GM18502 (cell line): ENCODE measurements around the gene KRT16.
"Not testable (repeated sequence)": the region's sequence is repeated elsewhere in the genome, so short reads cannot be mapped to it uniquely, and the experiment has no call there.

ENCODE experiments used
- ATAC-seq: cut with Tn5 transposase; IDR thresholded peaks from one replicate; pipeline ENCODE4 v1.9.1; 2021; ENCODE audit warnings: mild to moderate bottlenecking; ENCODE audit not compliant: unreplicated experiment, poor library complexity

KRT16 gene

GRCh38 chr17:41612376-41613160 lies at the start of gene KRT16:
KRT16 (minus strand) TSS chr17:41612767; CDS start chr17:41612688, 79 bp downstream.
- ATAC-seq, result not testable (repeated sequence)

- ATAC-seq, result no peak
These were observed 47.7 kb upstream of the KRT16 start for GRCh38 chr17:41660221-41660711.

GRCh38 chr17:41659427-41660212 lies 47.1 kb upstream of the KRT16 start:
- ATAC-seq, result no peak

GRCh38 chr17:41658846-41659245 lies 46.3 kb upstream of the KRT16 start:
- ATAC-seq, result no peak

GRCh38 chr17:41657936-41658335 lies 45.4 kb upstream of the KRT16 start:
- ATAC-seq, result no peak

- ATAC-seq, result no peak
These were observed 44.7 kb upstream of the KRT16 start for GRCh38 chr17:41657176-41657754.

- ATAC-seq, result no peak
These were observed 43.9 kb upstream of the KRT16 start for GRCh38 chr17:41656249-41657023.

GRCh38 chr17:41655611-41656111 lies 43.1 kb upstream of the KRT16 start:
- no peak for ATAC-seq

- no peak for ATAC-seq
These were observed 42.4 kb upstream of the KRT16 start for GRCh38 chr17:41654678-41655607.

GRCh38 chr17:41653892-41654677 lies 41.5 kb upstream of the KRT16 start:
- no peak for ATAC-seq

GRCh38 chr17:41653421-41653820 lies 40.9 kb upstream of the KRT16 start:
- no peak for ATAC-seq

GRCh38 chr17:41652461-41652970 lies 39.9 kb upstream of the KRT16 start:
- ATAC-seq, result no peak

- ATAC-seq, result no peak
These were observed 39.3 kb upstream of the KRT16 start for GRCh38 chr17:41651625-41652460.

- no peak for ATAC-seq
These were observed 38.4 kb upstream of the KRT16 start for GRCh38 chr17:41650794-41651624.

- ATAC-seq, result no peak
These were observed 37.5 kb upstream of the KRT16 start for GRCh38 chr17:41649923-41650519.
